Osteoblast (primary cell): ENCODE data around the gene RNASET2. TPM values are rescaled to one million over a fixed set of nuclear protein-coding genes. Genes with fewer than 3 reads are reported as not detected.
"Not testable (repeated sequence)": the region's sequence is repeated elsewhere in the genome, so short reads cannot be mapped to it uniquely, and the experiment has no call there.

Source experiments
- DNase-seq: peaks from one replicate; pipeline ENCODE4 v3.0.0; 2011; ENCODE audit warnings: low spot score, mixed read lengths; ENCODE audit not compliant: insufficient read length; ENCODE audit errors: missing footprints
- H2AFZ ChIP-seq: 2 replicates; pipeline ENCODE4 v1.6.0; 2011; ENCODE audit warnings: mild to moderate bottlenecking, low read length
- H3K27ac ChIP-seq: 2 replicates; pipeline ENCODE4 v1.5.1; 2011; ENCODE audit warnings: mild to moderate bottlenecking, low read depth, low read length, moderate library complexity
- H3K27me3 ChIP-seq: 2 replicates; pipeline ENCODE4 v1.6.0; 2012; ENCODE audit warnings: mild to moderate bottlenecking, control low read depth, inconsistent platforms, low read length, moderate library complexity; ENCODE audit not compliant: insufficient read depth
- H3K36me3 ChIP-seq: 2 replicates; pipeline ENCODE4 v1.5.1; 2011; ENCODE audit warnings: mild to moderate bottlenecking, low read length, control low read depth, moderate library complexity; ENCODE audit not compliant: insufficient read depth
- H3K4me1 ChIP-seq: 2 replicates; pipeline ENCODE4 v1.5.1; 2011; ENCODE audit warnings: mild to moderate bottlenecking, low read length, control low read depth, moderate library complexity; ENCODE audit not compliant: insufficient read depth
- H3K4me2 ChIP-seq: 2 replicates; pipeline ENCODE4 v1.6.0; 2011; ENCODE audit warnings: mild to moderate bottlenecking, low read length; ENCODE audit not compliant: insufficient read depth
- H3K4me3 ChIP-seq: fragments of 200-600 bp; sonication (generic); 3 replicates; pipeline ENCODE4 v1.5.1; 2012; ENCODE audit warnings: mild to moderate bottlenecking, low read length, inconsistent platforms; ENCODE audit not compliant: insufficient read depth
- H3K79me2 ChIP-seq: 2 replicates; pipeline ENCODE4 v1.6.0; 2012; ENCODE audit warnings: mild to moderate bottlenecking, low read length, control low read depth, inconsistent platforms; ENCODE audit not compliant: insufficient read depth
- H3K9me3 ChIP-seq: 2 replicates; pipeline ENCODE4 v1.5.1; 2011; ENCODE audit warnings: low read depth, low read length, control low read depth
- H4K20me1 ChIP-seq: 2 replicates; pipeline ENCODE4 v1.6.0; 2012; ENCODE audit warnings: mild to moderate bottlenecking, low read length, control low read depth; ENCODE audit not compliant: insufficient read depth
- total RNA-seq: library from RNA; depleted of rRNA; stranded (reverse); fragments of >200 nt; gene quantifications from 2 replicates; pipeline ENCODE4 v1.2.3, GENCODE V29; 2012
- TF ChIP-seq, protein P1 (sequence below): IDR thresholded peaks from 2 replicates; pipeline ENCODE4 v1.5.1; 2011; ENCODE audit warnings: mild to moderate bottlenecking, low read depth, low read length, moderate library complexity; ENCODE audit errors: extremely low read depth

RNASET2 gene
- total RNA-seq, 1 donor = 47.8 TPM

DNA sequence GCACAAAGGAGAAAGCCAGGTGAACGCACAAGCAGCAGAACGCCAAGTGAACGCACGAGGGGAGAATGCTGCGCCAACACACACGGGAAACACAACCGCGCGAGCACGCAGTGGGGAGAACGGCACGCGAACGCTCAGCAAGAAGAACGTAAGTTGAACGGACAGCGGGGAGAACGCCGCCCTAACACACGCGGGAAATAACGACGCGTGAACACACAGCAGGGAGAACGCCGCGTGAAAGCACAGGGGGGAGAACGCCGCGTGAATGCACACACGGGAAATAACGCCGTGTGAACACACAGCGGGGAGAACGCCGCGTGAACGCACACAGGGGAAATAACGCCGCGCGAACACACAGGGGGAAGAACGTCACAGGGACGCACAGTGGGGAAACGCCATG is 54.7 kb downstream of the RNASET2 start:
- TF ChIP-seq, protein P1, sequence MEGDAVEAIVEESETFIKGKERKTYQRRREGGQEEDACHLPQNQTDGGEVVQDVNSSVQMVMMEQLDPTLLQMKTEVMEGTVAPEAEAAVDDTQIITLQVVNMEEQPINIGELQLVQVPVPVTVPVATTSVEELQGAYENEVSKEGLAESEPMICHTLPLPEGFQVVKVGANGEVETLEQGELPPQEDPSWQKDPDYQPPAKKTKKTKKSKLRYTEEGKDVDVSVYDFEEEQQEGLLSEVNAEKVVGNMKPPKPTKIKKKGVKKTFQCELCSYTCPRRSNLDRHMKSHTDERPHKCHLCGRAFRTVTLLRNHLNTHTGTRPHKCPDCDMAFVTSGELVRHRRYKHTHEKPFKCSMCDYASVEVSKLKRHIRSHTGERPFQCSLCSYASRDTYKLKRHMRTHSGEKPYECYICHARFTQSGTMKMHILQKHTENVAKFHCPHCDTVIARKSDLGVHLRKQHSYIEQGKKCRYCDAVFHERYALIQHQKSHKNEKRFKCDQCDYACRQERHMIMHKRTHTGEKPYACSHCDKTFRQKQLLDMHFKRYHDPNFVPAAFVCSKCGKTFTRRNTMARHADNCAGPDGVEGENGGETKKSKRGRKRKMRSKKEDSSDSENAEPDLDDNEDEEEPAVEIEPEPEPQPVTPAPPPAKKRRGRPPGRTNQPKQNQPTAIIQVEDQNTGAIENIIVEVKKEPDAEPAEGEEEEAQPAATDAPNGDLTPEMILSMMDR = no peak
- Histone ChIP-seq H3K4me2 (no peak overlapping the region), H3K9me3 (no peaks in the 10 kb centered on the region), H3K4me1 (no peaks in the 10 kb centered on the region), H3K27ac (no peak overlapping the region), H3K4me3 (no peak overlapping the region), H3K27me3 (peaks cover 8% of the 10 kb centered on the region), H3K79me2 (no peaks in the 10 kb centered on the region), H3K36me3 (no peaks in the 10 kb centered on the region), H4K20me1 (no peaks in the 10 kb centered on the region), H2AFZ (no peak overlapping the region)
- no peak for DNase-seq

DNA sequence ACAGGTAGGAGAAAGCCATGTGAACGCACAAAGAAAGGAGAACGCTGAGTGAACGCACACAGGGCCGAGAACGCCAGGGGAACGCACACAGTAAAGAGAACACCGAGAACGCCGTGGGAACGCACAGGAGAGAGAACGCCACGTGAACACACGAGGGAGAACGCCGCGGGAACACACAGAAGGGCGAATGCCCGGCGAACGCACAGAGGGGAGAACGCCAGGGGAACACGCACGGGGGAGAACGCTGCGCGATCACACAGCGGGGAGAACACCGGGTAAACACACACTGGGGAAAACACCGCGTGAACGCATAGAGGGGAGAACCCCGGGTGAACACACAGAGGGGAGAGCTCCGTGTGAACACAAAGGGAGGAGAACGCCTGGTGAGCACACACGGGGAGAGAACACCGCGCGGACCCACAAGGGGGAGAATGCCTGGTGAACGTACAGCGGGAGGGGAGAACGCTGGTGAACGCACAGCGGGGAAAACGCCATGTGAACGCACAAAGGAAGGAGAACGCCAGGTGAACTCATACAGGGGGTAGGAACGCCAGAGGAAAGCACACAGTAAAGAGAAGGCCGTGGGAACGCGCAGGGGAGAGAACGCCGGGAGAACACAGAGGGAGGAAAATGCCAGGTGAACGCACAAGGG is 55.3 kb downstream of the RNASET2 start:
- H3K36me3 ChIP-seq = no peaks in the 10 kb centered on the region
- no peaks in the 10 kb centered on the region for H3K9me3 ChIP-seq
- H3K4me2 ChIP-seq = no peak overlapping the region
- no peaks in the 10 kb centered on the region for H3K79me2 ChIP-seq
- TF ChIP-seq, protein P1 = no peak
- H4K20me1 ChIP-seq = no peaks in the 10 kb centered on the region
- peaks cover 8% of the 10 kb centered on the region for H3K27me3 ChIP-seq
- H3K4me3 ChIP-seq = no peak overlapping the region
- no peaks in the 10 kb centered on the region for H3K4me1 ChIP-seq
- no peak overlapping the region for H2AFZ ChIP-seq
- DNase-seq = no peak
- H3K27ac ChIP-seq = no peak overlapping the region

GRCh38 chr6:166900130-166900708 is 56.1 kb downstream of the RNASET2 start:
- H3K4me3 ChIP-seq = no peak overlapping the region
- TF ChIP-seq, protein P1 = no peak
- no peaks in the 10 kb centered on the region for H3K9me3 ChIP-seq
- H2AFZ ChIP-seq = no peak overlapping the region
- no peaks in the 10 kb centered on the region for H3K36me3 ChIP-seq
- H3K27ac ChIP-seq = no peak overlapping the region
- H3K4me2 ChIP-seq = no peak overlapping the region
- no peaks in the 10 kb centered on the region for H4K20me1 ChIP-seq
- H3K79me2 ChIP-seq = no peaks in the 10 kb centered on the region
- H3K27me3 ChIP-seq = peaks cover 3% of the 10 kb centered on the region
- no peaks in the 10 kb centered on the region for H3K4me1 ChIP-seq
- DNase-seq = no peak

GRCh38 chr6:166898910-166899309 is 57.4 kb downstream of the RNASET2 start:
- Histone ChIP-seq H3K36me3 (no peaks in the 10 kb centered on the region), H3K9me3 (no peaks in the 10 kb centered on the region), H3K4me2 (no peak overlapping the region), H2AFZ (no peak overlapping the region), H3K27ac (no peak overlapping the region), H3K27me3 (no peaks in the 10 kb centered on the region), H3K4me3 (no peak overlapping the region), H3K4me1 (no peaks in the 10 kb centered on the region), H3K79me2 (no peaks in the 10 kb centered on the region), H4K20me1 (no peaks in the 10 kb centered on the region)
- DNase-seq = no peak
- TF ChIP-seq, protein P1 = no peak

- not testable (repeated sequence) for H3K27me3 ChIP-seq, H3K4me1 ChIP-seq, H3K79me2 ChIP-seq, H3K9me3 ChIP-seq, H4K20me1 ChIP-seq, H3K4me2 ChIP-seq, H3K27ac ChIP-seq, DNase-seq, H2AFZ ChIP-seq, H3K4me3 ChIP-seq, H3K36me3 ChIP-seq
Measured at GRCh38 chr6:166894614-166895013, 61.7 kb downstream of the RNASET2 start.

DNA sequence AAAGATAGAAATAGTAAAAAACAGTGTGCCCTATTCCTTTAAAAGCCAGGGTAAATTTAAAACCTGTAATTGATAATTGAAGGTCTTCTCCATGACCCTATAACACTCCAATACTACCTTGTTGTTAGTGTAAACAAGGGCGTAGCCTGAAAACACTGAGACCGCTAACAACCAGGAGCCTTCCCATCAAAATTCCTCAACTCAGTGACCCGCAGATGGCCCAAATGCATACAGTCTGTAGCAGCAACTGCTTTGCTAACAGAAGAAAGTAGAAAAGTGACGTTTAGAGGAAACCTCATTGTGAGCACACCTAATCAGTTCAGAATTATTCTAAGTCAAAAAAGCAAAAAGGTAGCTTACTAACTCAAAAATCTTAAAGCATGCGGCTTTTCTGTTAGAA is 63.9 kb downstream of the RNASET2 start:
- not testable (repeated sequence) for H3K27me3 ChIP-seq, H3K27ac ChIP-seq, H3K4me3 ChIP-seq, H3K9me3 ChIP-seq, H3K79me2 ChIP-seq, H4K20me1 ChIP-seq, H3K4me1 ChIP-seq, H3K36me3 ChIP-seq, H2AFZ ChIP-seq, H3K4me2 ChIP-seq, DNase-seq
